ENCODE data around the gene FAM171A2.
"Not testable (repeated sequence)": the region's sequence is repeated elsewhere in the genome, so short reads cannot be mapped to it uniquely, and the experiment has no call there.

The FAM171A2 gene

DNA sequence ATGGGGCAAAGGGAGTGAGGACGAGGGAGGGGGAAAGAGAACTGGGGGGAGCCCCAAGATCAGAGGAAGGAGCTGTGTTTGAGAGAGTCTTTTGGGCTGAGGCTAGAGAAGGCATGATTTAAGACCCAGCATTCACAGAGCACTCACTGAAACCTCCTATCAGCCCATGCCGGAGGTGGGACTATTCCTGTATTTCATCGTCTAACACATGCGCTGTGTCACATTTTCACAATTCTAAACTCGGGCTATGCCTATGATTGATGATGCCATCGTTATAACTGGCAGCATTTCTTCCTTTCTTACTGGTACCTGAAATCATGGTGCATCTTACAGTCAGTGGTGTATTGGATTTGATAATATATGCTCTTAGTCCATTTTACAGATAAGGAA lies 3.5 kb downstream of the FAM171A2 start:
- no peak for DNase-seq

- no peak for DNase-seq
Observed at GRCh38 chr17:44359458-44360143, 4.1 kb downstream of the FAM171A2 start.

- DNase-seq: peak; percentile 66
Observed at GRCh38 chr17:44359006-44359405, 4.6 kb downstream of the FAM171A2 start.

GRCh38 chr17:44358066-44358465 lies 5.6 kb downstream of the FAM171A2 start:
- DNase-seq: no peak

DNA sequence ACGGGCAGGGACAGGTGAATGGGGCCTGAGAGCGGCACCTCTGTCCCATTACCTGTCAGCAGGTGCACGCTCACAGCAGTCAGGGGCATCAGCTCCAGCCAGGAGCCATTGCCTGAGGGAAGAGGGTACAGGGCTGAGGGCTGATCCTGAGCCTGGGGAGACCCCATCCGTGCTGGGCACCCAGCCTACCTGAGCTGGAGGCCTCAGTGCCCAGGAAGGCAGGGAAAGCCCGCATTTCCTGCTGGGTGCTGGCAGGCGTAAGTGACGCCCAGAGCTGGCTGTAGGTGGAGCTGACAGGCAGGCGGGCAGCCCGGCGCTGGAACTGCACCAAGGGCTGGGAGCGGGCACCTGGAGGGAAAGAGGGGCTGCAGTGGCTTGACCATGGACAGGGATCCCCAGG lies 7.4 kb downstream of the FAM171A2 start:
- peak; percentile 30 for DNase-seq

DNA sequence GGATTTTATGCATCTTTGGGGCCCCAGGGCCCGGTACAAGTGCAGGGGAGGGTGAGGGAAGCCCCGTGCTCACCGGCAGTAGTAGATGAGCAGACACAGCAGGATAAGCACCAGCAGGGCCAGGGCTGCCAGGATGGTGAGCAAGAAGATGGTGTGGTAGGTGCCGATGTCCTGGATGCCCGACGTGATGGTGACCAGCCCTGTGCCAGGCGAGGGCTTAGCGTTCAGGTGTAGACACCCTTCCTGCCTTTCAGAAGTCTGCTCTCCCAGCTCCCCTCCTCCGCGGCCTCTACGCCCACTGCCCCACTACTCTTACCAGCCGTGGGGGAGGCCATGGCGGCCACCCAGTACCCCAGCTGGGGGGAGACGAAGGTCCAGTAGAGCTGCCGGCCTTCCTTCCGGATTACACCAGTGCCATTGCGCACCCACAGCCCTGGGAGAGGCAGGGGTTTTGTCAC lies 8.0 kb downstream of the FAM171A2 start:
- no peak for DNase-seq

DNA sequence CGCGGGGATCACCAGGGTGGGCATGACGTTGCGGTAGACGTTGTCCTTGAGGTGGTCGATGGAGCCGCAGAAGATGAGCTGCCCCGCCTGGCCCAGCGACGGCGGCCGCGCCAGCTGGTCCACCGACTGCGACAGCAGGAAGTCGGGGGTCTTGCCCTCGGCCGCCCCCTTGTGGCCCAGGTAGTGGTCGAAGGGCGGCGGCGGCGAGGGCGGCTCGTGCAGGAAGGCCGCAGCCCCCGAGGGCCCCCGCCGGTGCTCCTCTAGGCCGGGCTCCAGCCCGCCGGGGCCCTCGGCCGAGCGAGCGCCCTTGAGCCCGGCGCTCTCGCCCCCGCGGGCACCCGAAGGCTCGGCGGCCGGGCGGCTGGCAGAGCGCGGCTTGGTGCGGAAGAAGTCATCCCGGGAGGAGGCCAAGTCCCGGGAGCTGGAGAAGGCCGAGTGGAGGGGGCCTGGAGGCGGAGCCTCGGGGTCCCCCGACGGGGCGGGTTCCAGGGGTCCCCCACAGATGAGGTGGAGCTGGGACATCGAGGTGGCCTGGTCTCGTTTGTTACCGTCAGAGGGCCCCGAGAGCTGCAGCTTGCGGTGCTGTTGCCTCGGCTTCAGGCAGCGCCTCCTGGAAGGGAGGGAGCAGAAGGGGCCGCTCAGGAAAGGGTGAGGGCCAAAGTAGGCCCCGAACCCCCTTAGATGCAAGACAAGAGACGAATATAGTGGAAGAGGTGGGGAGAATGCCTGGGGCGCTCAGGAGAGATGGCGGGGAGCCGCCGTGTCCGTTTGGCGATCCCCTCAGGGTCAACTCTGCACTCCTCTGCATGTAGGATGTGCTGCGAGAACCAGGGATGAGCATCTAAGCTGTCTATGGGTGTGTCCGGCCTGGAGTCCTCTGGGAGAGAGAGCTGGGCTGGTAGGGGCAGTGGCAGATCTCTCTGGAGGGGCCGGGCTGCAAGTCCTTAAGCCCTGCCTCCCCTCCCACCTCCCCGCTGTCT lies 8.8 kb downstream of the FAM171A2 start:
- no peak for DNase-seq

DNA sequence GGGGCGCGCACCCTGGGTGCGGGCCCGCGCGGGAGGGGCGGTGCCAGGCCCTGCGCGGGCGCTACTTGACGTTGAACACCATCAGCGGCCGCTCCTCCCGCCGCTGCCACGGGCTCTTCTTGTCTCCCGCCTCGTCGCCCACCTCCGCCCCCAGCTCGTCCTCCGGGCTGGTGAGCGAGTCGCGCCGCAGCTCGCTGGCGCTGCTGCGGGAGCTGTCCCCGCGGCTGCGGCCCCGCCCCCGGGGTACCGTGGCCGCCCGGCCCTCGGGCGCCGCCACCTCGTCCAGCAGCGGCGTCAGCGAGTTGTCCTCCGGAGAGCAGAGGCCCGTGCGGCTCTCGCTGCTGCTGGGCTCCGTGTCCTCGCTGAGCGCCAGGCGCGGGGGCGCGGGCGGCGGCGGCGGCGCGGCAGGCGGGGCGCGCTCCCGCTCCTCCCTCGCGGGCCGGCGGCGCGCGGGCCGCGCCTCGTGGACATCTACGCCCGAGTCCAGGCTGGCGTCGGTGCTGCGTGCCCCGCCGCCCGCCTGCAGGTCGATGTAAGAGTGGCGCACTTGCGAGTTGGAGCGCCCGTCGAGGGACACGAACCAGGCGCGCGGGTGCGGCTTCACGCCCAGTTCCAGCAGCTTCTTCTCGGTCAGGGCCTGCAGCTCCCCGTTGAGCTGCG lies 9.9 kb downstream of the FAM171A2 start:
- DNase-seq: peak; percentile 77

DNA sequence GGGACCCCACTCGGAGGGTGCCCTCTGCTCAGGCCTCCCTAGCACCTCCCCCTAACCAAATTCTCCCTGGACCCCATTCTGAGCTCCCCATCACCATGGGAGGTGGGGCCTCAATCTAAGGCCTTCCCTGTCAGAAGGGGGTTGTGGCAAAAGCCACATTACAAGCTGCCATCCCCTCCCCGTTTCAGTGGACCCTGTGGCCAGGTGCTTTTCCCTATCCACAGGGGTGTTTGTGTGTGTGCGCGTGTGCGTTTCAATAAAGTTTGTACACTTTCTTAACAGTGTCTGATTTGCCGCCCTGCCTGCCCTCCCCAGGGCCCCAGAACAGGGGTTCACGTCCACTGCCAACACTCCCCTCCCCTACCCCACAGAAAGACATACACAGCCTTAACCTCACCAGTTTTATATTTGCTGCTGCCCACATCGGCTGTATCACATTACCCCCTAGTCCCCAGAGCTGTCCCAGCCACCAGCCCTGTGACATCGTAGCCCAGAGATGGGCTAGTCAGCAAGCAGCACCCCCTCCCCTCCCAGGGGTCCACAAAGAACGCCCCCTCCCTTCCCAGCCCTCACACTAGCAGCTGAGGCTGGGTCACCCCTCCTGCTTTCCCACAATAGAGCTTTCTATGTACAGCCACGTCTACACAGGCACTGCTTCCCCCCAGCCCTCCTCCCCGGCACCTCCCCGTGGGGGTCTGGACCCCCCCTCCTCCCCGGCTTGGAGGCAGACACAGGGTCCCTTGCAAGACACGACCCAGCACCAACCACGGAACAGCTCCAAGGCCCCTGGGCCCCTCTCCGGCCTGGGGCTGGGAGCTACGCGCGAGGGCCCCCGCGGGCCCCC lies 10.6 kb downstream of the FAM171A2 start:
- no peak for DNase-seq

- no peak for DNase-seq
Observed at GRCh38 chr17:44351961-44352827, 11.5 kb downstream of the FAM171A2 start.

DNA sequence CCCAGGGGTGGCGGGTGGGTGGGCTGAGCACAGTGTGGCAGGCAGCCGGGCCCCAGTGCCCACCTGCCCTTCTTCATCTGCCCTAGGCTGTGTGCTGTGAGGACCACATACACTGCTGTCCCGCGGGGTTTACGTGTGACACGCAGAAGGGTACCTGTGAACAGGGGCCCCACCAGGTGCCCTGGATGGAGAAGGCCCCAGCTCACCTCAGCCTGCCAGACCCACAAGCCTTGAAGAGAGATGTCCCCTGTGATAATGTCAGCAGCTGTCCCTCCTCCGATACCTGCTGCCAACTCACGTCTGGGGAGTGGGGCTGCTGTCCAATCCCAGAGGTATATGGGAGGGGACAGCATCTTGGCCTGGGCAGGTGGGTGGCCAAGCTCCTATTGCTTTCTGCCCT lies 12.2 kb downstream of the FAM171A2 start:
- no peak for DNase-seq

GRCh38 chr17:44350733-44351226 lies 12.9 kb downstream of the FAM171A2 start:
- peak; percentile 83 for DNase-seq

- DNase-seq: no peak
Observed at GRCh38 chr17:44349553-44350070, 14.0 kb downstream of the FAM171A2 start.

GRCh38 chr17:44348988-44349364 lies 14.7 kb downstream of the FAM171A2 start:
- DNase-seq: no peak

DNA sequence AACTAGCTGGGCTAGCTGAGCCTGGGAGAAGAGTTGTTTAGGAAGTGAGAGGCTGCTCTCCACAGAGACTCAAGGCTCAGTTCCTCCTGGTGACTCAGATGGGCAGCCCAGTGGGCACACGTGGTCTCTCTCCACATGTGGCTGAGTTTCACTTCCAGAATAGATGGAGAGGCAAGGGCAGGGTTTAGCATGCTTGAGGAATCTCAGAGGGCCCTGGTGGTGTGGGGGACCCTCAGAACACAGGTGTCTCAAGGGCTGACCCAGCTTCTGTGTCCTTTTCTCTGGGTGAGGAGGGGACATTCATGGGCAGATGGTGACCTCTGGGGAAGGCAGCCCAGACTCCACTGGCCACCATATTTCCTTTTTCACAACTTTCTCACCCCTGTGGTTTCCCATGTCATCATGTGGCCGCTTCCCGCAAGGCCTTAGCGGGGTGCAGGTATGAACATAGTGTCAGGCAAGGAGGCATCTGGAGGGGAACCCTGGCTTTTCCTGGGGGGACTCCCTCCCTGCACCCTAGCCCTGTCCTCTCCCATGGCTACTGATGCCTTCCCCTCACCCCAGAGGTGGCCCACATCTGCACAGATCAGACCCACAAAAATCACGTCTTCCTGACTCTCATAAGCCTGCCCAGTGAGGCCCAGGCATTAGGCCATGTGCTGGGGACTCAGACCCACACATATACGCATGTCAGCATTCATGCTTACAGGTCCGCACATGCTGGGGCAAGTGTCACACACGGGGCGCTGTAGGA lies 15.2 kb downstream of the FAM171A2 start:
- no peak for DNase-seq

DNA sequence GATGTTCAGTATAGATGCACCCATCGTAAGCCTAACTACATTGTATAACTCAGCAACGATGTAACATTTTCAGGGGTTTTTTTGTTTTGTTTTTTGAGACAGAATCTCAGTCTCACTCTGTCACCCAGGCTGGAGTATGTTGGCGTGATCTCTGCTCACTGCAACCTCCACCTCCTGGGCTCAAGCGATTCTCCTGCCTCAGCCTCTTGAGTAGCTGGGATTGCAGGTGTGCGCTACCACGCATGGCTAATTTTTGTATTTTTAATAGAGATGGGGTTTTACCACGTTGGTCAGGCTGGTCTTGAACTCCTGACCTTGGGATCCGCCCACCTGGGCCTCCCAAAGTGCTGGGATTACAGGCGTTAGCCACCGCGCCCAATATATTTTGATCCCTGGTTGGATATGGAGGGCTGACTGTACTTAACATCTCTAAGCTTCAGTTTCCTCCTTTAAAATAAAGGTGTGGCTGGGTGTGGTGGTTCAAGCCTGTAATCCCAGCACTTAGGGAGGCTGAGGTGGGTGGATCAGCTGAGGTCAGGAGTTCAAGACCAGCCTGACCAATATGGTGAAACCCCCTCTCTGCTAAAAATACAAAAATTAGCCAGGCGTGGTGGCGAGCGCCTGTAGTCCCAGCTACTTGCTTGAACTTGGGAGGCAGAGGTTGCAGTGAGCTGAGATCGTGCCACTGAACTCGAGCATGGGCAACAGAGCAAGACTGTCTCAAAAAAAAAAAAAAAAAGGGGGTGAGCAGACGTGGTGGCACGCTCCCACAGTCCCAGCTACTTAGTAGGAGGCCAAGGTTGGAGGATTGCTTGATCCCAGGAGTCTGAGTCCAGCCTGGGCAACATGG lies 16.2 kb downstream of the FAM171A2 start:
- not testable (repeated sequence) for DNase-seq

- DNase-seq: peak; percentile 60
Observed at GRCh38 chr17:44346064-44346844, 17.4 kb downstream of the FAM171A2 start.

DNA sequence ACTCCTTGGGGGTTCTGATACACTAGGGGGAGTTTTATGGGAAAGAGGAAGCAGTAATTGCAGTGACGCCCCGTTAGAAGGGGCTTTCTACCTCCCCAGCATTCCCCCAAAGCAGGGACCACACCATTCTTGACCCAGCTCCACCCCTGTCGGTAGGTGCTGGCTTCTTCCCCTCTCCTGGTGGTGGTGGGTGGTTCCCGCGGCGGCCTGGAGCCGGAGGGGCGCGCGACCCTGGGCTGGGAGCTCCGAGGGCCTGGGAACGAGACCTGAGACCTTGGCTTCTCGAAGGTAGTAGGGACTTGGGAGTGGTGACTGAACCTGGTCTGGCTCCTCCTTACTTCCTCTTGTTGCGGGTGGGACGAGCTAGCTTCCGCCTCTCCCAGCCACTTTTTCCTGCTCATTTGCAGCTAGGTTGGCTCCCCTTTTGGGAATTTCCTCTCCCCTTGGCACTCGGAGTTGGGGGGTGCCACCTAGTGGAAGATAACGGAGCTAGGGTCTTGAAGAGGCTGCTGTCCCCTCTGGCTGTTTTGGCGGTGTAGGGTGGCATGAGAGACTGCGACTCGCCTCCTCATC lies 18.1 kb downstream of the FAM171A2 start:
- DNase-seq: peak; percentile 79

Data from DMS53 (cell line).